Measurements from ENCODE around the gene IFNA8.
"Not testable (repeated sequence)": the region's sequence is repeated elsewhere in the genome, so short reads cannot be mapped to it uniquely, and the experiment has no call there.

IFNA8 gene

GRCh38 chr9:21429191-21429590 is 20.3 kb downstream of the IFNA8 start:
- DNase-seq (ENCODE audit: low spot score): no peak

- no peak for DNase-seq (ENCODE audit: low spot score)
Observed at GRCh38 chr9:21432672-21433425, 23.9 kb downstream of the IFNA8 start.

- no peak for DNase-seq (ENCODE audit: low spot score)
Observed at GRCh38 chr9:21434202-21435014, 25.5 kb downstream of the IFNA8 start.

GRCh38 chr9:21435015-21435383 is 26.1 kb downstream of the IFNA8 start:
- DNase-seq (ENCODE audit: low spot score): not testable (repeated sequence)

GRCh38 chr9:21440139-21440538 is 31.2 kb downstream of the IFNA8 start, which contains the start of gene IFNA1:
Gene IFNA1, plus strand, starts transcription at chr9:21440439. Its CDS starts 69 bp downstream, at chr9:21440508.
- DNase-seq (ENCODE audit: low spot score): no peak

GRCh38 chr9:21443849-21444625 is 35.1 kb downstream of the IFNA8 start:
- DNase-seq (ENCODE audit: low spot score): no peak

- DNase-seq (ENCODE audit: low spot score): not testable (repeated sequence)
Observed at GRCh38 chr9:21449312-21449711, 40.4 kb downstream of the IFNA8 start.

- no peak for DNase-seq (ENCODE audit: low spot score)
Observed at GRCh38 chr9:21450733-21451394, 41.9 kb downstream of the IFNA8 start.

- DNase-seq (ENCODE audit: low spot score): no peak
Observed at GRCh38 chr9:21452681-21453080, 43.8 kb downstream of the IFNA8 start.

GRCh38 chr9:21454149-21454548 is 45.2 kb downstream of the IFNA8 start:
- no peak for DNase-seq (ENCODE audit: low spot score)

- DNase-seq (ENCODE audit: low spot score): no peak
Observed at GRCh38 chr9:21455320-21455719, 46.4 kb downstream of the IFNA8 start.
